AML-193 (cell line): ENCODE data around the gene ZNF618.

Experiments used
- DNase-seq, 2 experiments: peaks; one replicate each; lab custom pipeline; 2025; lab: John Stamatoyannopoulos, UW

The ZNF618 gene

GRCh38 chr9:113934829-113935676 is 58.9 kb downstream of the ZNF618 start:
- no peak for DNase-seq

- no peak for DNase-seq
Measured at GRCh38 chr9:113935677-113936380, 59.7 kb downstream of the ZNF618 start.

GRCh38 chr9:113940077-113940476 is 64.0 kb downstream of the ZNF618 start:
- no peak for DNase-seq

GRCh38 chr9:113941056-113941455 is 64.9 kb downstream of the ZNF618 start:
- no peak for DNase-seq

GRCh38 chr9:113941526-113941925 is 65.4 kb downstream of the ZNF618 start:
- no peak for DNase-seq

- DNase-seq, result no peak
Measured at GRCh38 chr9:113943112-113944009, 67.3 kb downstream of the ZNF618 start.

GRCh38 chr9:113945784-113946183 is 69.7 kb downstream of the ZNF618 start:
- no peak for DNase-seq

- no peak for DNase-seq
Measured at GRCh38 chr9:113946496-113947115, 70.5 kb downstream of the ZNF618 start.

- no peak for DNase-seq
Measured at GRCh38 chr9:113947941-113948340, 71.8 kb downstream of the ZNF618 start.

- no peak for DNase-seq
Measured at GRCh38 chr9:113948891-113949570, 72.9 kb downstream of the ZNF618 start.

- no peak for DNase-seq
Measured at GRCh38 chr9:113949571-113950078, 73.5 kb downstream of the ZNF618 start.

- DNase-seq, result no peak
Measured at GRCh38 chr9:113950195-113951031, 74.3 kb downstream of the ZNF618 start.

GRCh38 chr9:113951032-113951372 is 74.9 kb downstream of the ZNF618 start:
- no peak for DNase-seq

- no peak for DNase-seq
Measured at GRCh38 chr9:113952676-113953075, 76.6 kb downstream of the ZNF618 start.

- DNase-seq, result no peak
Measured at GRCh38 chr9:113953531-113953930, 77.4 kb downstream of the ZNF618 start.

GRCh38 chr9:113954591-113954990 is 78.5 kb downstream of the ZNF618 start:
- no peak for DNase-seq

- no peak for DNase-seq
Measured at GRCh38 chr9:113955076-113955752, 79.1 kb downstream of the ZNF618 start.

- DNase-seq, result no peak
Measured at GRCh38 chr9:113956901-113957300, 80.8 kb downstream of the ZNF618 start.

- DNase-seq, result no peak
Measured at GRCh38 chr9:113957351-113957750, 81.2 kb downstream of the ZNF618 start.
